Activated CD4-positive, CD25-positive, alpha-beta regulatory T cell treated with anti-CD3 and anti-CD28 coated beads, Interleukin-2, amount 50 U/mL, for 16 hours (primary cell): Measurements from ENCODE around the gene SYT13.
"Not testable (repeated sequence)": the region's sequence is repeated elsewhere in the genome, so short reads cannot be mapped to it uniquely, and the experiment has no call there.

Experiments used
- DNase-seq: peaks from one replicate; pipeline ENCODE4 v3.0.0-alpha.2; 2020; ENCODE audit warnings: low read depth, low spot score

Gene SYT13

DNA sequence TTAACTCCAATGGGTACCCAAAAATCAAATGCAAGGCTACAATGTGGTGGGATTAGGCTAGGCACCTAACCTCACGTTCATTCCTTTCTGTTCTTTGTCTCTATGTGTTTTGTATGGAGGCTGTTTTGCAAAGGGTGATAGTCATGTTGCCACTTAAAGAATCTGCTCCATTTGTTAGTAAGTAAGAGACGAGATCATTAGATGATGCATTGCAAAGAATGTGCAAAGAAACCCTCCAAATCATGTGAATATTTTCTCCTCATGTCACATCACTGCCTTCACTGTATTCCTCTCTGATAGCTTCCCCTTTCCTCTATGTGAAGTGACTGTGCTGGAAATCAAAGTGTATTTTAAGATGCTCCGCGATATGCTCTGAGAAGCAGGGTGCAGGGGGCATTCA is 11.9 kb downstream of the SYT13 start:
- DNase-seq: no peak

DNA sequence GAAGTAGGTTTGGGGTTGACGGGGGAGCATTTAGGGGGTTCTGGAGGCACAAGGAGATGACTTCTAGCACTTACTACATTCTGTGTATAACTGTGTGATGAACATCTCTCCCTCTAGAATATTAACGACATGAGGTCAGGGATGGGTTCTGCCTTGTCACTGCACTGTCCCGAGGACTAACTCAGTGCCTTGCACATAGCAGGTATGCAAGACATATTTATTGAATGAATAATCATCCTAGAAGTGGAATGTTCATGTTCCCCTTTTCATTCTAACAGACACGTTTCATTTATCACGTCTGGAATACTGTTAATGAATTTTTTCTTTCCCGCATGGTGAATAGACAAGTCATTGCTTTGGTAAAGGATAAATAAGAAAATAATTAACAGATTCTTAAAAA is 12.6 kb downstream of the SYT13 start:
- no peak for DNase-seq

GRCh38 chr11:45272701-45273100 is 13.4 kb downstream of the SYT13 start:
- no peak for DNase-seq

DNA sequence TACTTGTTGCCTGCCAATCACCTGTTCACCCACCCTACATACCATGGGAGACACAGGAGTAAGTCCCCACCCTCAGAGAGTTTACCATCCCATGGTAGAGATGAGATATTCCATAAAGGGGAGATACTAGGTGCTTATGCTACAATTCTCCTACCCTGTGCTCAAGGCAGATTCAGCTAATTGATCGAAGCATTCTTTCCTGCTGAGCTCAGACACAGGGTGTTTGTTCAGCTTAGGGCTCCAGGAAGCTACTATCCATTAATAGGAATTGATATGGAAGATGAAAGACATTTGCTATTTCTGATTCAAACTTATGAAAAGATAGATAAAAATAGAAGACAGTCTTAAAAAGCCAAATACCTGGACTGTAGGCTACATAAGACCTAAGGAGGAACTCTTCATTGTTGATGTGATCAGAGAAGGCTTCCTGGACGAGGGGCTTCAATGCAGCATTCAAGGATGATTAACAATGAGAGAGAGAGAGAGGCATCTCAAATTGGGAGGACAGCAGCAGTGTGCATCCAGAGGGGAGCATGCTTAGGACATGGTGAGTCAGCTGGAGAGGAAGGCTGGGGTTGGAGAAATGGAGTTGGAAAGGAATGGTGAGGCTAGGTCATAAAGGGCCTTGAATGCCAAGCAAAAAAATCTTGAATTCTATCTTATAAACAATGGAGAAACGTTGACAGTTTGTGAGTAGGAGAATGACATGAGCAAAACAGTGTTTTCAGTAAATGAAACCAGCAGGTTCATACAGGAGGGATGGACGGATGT is 15.0 kb downstream of the SYT13 start:
- DNase-seq: no peak

DNA sequence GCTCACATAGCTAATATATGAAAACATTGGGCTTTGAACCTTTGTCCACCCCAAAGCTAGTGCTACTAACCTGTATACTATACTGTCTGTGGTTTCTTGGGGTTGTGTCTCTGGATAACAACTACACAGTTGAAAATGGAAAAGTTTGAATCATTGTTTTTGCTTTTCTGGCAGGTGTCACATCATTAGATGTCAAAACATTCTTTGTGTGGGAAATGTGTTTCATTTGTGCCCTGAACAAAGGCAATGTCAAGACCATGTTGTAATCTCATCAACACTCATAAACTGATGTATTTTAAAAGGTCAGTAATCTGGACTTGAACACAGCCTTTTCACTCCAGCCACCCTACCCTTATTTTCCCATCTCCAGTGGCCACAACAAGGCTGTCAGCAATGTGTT is 16.5 kb downstream of the SYT13 start:
- DNase-seq: no peak

DNA sequence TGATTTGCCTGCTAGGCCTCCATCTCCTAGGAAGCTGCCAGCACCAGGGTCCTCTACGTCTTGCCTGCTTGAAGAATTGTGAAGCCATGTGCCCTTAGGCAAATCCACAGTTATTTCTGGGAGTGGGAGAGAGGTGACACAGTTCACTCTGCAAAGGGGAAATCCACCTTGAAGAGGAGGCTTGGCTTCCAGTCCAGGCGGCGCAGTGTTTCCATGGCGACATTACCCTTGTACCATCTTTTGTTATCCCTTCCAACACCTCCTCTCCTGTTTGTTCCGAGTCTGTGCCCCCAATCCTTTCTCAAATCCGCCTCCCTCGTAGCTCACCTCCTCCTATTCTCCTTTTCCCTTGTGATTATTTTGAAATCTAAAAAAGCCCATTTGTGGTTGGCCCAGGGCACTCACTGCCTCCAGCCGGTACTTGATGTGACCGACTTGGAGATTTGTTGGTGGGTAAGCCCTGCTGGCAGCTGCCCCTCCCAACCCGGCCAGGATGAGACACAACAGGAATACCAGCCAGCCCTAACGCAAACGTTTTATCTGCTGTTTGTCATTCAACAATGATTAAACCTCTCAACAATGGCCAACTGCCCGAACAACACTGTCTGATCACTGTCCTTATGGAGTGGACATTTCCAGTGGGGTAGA is 18.4 kb downstream of the SYT13 start:
- no peak for DNase-seq

- DNase-seq: no peak
Measured at GRCh38 chr11:45267052-45267451, 19.1 kb downstream of the SYT13 start.

DNA sequence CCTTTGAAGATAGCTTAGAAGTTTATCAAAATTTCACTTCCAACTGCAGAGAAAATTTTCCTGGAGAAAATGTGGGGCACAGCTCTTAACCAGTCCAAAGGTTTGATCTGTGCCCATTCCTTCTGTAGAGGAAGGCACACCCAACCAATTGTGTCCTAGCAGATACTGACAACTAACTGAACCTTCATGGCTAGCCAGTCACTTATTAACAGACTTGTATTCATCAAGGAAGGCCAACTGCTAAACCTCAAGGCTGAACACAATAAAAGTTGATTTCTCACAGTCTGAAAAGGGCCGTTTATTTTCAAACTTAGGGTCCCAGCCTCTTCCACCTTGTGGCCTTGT is 19.5 kb downstream of the SYT13 start:
- DNase-seq: no peak

DNA sequence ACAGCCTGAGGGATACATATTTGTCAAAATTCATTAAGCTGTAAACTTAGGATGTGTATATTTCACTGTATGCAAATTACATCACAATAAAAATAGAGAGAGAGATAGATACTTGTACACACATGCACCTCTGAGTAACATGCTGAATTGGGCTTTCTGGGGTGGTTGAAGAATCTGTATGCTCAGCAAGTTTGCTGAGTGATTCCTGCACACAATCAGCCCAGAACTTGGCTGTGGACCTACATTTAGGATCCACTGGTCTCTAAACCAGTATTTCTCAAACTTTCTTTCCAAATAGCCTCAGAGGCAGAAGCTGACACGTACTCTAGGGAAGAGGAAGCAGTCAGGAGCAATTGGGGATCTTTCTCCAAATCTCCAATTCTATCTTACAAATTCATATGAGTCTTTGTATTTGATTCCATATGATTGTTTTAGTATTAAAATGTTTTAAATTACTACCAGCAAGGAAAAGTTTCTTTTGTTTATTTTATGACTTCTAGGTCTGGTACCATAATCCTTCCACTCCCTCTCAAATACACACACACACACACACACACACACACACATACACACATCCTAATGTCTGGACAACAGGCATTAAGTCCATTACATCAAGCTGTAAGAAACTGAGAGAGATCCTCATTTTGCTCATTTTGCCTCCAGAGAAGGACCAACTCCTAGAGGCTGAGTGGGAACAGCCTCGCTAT is 20.0 kb downstream of the SYT13 start:
- DNase-seq: no peak

DNA sequence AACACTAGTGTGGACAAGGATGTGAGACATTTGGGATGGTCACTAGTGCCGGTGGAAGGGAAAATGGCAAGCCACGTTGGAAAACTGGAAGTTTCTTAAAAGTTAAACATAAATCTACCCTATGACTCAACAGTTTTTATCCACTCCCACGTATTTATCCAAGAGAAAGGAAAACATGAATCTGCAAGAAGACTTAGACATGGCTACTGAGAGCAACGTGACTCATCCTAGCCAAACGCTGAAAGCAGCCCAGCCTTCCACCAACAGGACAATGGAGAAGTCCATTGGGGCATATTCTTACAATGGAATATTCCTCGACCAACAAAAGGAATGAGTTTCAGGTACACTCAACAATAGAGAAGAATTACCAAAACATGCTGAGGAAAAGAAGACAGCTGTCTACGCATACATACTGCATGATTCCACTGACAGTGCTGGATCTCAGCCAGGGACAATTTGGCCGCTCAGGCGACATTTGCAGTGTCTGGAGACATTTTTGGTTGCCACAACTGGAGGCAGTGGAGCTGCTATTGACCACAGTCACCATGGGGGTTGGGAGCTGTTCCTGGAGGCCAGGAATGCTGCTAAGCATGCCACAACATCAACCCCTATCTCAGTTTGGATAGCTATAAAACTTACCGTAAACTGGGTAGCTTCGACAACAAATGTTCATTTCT is 21.2 kb downstream of the SYT13 start:
- no peak for DNase-seq

DNA sequence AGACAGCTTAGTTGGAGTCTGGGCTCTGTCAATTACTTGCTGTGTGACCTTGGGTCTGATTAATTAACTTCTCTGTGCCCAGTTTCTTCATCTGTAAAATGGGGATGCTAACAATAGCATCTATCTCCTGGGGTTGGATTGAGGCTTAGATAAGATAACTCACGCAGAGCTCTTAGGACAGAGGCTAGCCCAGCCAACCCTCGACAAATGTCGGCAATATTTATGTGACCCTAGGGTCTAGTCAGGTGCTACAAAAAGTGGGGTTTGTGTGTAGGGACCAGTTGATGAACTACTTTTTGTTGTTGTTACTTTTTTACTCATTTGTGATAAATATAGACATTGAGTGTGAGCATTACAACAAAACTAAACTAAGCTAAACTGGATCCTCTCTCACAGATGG is 22.4 kb downstream of the SYT13 start:
- no peak for DNase-seq

DNA sequence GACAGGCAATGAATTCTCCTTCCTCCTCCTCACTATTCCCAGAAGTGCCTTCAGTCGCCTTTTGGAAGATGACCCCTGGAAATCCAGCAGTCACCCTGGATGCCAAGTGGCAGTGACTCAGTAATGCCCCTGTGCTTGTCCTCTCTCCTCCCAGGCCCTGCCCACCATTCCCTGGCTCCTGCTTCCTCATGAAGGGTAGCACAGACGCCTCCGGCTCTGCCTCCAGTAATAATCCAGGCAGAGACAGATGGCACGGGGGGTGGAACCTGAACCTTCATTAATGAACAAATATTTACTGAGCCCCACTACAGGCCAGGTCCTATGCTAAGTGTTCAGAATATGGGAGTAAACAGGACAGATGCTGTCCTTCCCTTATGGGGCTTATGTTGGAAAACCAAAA is 23.2 kb downstream of the SYT13 start:
- no peak for DNase-seq

- no peak for DNase-seq
Measured at GRCh38 chr11:45260071-45260470, 26.1 kb downstream of the SYT13 start.

- DNase-seq: no peak
Measured at GRCh38 chr11:45259592-45259991, 26.5 kb downstream of the SYT13 start.

DNA sequence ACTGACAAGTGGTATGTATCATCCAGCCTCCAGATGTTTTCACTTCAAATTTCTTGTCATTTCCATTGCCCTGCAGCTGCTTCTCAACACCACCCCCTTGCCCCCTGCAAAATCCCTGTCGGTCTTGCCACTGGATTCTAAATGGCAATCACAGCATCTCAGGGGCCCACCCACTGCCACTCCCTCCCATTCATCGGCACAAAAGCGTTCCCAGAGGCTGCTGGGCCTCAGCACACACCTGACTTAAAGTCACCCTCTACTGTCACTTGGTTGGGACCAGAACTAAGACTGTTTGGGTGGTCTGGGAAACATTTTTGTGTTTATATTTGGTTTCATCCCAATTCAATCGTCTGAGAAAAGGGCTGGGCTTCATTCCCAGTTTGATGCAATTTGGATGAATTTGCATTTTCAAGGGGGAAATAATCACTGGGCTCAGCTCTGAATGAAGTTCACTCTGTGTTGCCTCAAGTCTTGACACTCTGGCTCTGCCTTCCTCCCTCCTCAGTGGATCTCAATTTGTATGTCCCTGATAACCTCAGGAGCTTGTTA is 27.1 kb downstream of the SYT13 start:
- DNase-seq: no peak

- no peak for DNase-seq
Measured at GRCh38 chr11:45254070-45254469, 32.1 kb downstream of the SYT13 start.

DNA sequence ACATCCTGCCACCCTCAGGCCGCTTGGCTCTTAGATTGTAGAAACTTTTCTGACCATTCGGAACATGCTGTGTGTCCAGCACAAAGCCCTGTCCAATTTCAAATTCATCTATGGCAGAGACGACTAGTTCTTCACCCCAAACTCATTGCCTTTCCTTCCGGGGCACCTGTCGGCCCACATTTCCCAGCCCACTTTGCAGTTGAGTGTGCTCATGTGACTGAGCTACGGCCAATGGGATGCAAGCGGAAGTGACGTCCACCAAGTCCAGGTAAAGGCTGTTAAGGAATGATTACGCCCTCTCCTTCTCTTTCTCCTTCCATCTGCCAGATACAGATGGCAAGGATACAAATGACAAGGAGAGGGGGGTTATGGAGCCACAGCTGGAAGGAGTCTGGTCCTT is 32.5 kb downstream of the SYT13 start:
- no peak for DNase-seq

DNA sequence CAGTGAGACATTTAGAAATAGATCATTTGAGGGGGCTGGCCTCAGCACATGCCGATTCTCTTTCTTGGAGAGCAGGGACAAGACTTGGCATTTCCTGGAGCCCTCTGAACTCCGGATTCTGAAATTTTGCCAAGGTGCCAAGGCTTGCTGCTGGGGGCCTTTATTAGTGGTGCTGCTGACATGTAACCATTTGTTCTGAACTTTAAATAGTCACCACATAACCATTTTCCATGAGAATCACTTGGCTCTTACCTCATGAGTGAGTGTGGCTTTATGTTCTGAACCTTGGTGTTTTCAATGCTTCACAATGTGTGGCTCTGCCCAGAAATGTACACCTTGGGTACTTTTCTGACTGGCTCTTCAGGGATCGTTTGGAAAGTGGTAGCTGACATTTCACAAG is 33.3 kb downstream of the SYT13 start:
- no peak for DNase-seq

- no peak for DNase-seq
Measured at GRCh38 chr11:45252134-45252856, 33.8 kb downstream of the SYT13 start.

GRCh38 chr11:45250035-45250718 is 36.0 kb downstream of the SYT13 start:
- no peak for DNase-seq

GRCh38 chr11:45249372-45249771 is 36.8 kb downstream of the SYT13 start:
- DNase-seq: not testable (repeated sequence)
